GM13976 (cell line): ENCODE results near the gene GET3.
"Not testable (repeated sequence)": the region's sequence is repeated elsewhere in the genome, so short reads cannot be mapped to it uniquely, and the experiment has no call there.

Experiments
- DNase-seq: peaks from one replicate; pipeline ENCODE4 v3.0.0; 2012; ENCODE audit warnings: low spot score
- in situ Hi-C: fragments of 300-500 bp; cut with MboI; formaldehyde crosslinking; loops from one replicate; pipeline ENCODE4 v1.12.0; 2022; ENCODE audit warnings: low sequenced_read_pairs, mixed read lengths, inconsistent platforms; ENCODE audit not compliant: unreplicated experiment
- TF ChIP-seq, protein P1 (sequence below): IDR thresholded peaks from 2 replicates; pipeline ENCODE4 v1.5.1; 2012; ENCODE audit warnings: borderline replicate concordance, mild to moderate bottlenecking; ENCODE audit not compliant: insufficient read depth; ENCODE audit errors: extremely low read depth, missing control alignments, control extremely low read depth

The GET3 gene

DNA sequence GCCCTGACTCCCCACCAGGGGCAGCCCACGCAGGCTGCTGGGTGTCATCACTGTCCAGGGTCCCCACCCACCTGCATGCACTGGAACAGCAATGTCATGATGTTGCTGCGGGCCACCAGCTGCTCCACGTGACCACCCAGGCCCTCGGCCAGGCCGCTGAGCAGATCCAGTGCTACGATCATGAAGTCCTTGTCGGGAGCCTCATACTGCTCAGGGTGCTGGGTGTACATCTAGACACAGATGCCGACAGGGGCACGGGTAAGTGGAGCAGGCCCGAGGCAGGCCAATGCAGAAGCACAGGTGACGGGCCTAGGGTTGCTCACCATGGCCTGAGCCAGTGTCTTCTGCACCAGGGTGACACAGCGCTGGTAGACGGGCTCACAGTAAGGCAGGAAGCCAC is 32.1 kb upstream of the GET3 start:
- no peak for DNase-seq
- in situ Hi-C loops = no loop called here
- TF ChIP-seq, protein P1, sequence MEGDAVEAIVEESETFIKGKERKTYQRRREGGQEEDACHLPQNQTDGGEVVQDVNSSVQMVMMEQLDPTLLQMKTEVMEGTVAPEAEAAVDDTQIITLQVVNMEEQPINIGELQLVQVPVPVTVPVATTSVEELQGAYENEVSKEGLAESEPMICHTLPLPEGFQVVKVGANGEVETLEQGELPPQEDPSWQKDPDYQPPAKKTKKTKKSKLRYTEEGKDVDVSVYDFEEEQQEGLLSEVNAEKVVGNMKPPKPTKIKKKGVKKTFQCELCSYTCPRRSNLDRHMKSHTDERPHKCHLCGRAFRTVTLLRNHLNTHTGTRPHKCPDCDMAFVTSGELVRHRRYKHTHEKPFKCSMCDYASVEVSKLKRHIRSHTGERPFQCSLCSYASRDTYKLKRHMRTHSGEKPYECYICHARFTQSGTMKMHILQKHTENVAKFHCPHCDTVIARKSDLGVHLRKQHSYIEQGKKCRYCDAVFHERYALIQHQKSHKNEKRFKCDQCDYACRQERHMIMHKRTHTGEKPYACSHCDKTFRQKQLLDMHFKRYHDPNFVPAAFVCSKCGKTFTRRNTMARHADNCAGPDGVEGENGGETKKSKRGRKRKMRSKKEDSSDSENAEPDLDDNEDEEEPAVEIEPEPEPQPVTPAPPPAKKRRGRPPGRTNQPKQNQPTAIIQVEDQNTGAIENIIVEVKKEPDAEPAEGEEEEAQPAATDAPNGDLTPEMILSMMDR = no peak

DNA sequence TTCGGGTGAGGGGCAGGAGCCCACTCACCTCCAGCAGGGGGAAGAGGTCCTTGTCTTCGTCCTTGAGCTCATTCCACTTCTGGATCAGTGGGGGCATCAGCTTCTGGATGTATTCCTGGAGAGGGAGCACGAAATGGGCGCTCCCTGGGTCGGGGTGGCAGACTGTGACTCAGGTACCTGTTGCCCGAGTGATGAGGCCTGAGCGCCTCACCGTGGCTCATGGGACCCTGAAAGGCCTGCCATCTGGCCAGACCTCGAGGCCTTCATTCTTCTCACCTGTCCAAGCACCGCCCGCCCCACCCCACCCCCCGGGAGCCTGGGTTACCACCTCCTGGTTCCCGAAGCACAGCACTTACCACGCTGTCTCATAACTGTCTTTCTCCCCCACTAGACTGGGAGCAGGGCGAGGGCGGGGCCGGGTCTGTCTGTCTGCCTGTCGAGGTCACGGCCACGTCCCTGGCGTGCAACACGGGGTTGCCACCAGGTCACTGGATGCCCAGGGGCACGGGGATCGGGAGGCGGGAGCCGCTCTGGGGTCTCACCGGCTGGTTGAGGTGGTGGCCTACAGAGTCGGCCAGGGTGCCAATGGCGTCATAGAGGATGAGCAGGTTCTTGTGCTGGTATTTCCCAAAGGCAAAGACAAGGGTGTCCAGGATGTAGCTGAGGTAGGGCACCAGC is 31.5 kb upstream of the GET3 start:
- in situ Hi-C loops = no loop called here
- no peak for DNase-seq
- TF ChIP-seq, protein P1 = no peak

DNA sequence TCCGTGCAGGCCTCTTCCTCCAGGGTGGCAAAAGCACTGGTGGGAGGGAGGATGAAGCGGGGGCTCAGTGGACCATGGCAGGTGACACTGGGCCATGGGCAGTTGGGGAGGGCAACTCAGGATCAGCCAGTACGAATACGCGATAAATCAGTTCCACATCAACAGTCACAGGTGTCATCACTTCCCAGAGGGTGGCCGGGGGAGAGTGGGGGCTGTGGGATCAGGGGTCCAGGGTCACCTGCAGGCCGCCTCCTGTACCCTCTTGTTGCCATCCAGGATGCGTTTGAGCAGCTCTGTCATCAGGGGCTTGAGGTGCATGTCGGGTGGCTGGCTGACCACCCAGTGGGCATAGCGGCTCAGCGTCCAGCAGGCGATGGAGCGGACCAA is 31.0 kb upstream of the GET3 start:
- in situ Hi-C loops = no loop called here
- no peak for DNase-seq
- TF ChIP-seq, protein P1 = no peak

DNA sequence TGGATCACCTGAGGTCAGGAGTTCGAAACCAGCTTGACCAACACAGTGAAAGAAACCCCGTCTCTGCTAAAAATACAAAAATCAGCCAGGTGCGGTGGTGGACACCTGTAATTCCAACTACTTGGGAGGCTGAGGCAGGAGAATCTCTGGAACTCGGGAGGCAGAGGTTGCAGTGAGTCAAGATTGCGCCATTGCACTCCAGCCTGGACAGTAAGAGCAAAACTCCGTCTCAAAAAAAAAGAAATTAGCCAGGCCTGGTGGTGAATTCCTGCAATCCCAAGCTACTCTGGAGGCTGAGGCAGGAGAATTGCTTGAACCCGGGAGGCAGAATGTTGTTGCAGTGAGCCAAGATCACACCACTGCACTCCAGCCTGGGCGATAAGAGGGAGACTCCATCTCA is 28.7 kb upstream of the GET3 start:
- in situ Hi-C loops = no loop called here
- no peak for DNase-seq
- TF ChIP-seq, protein P1 = no peak

DNA sequence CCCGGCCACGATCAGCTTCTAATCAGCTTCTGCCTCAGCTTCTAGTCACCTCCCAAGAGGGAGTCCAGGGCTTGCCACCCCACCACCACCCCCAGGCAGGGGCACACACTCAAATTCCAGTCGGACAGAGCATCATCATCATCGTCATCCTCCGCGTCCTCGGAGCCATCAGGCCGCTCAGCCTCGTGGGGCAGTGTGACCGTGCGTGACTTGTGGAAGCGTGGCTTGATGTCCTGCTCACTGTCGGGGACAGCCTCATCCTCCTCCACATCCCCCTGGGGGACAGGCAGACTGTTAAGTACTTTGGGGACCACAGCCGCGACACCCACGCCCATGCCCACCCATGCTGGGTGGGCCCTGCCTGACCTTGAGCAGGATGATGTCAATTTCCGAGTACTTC is 26.1 kb upstream of the GET3 start:
- in situ Hi-C loops = no loop called here
- DNase-seq = no peak
- TF ChIP-seq, protein P1 = no peak

DNA sequence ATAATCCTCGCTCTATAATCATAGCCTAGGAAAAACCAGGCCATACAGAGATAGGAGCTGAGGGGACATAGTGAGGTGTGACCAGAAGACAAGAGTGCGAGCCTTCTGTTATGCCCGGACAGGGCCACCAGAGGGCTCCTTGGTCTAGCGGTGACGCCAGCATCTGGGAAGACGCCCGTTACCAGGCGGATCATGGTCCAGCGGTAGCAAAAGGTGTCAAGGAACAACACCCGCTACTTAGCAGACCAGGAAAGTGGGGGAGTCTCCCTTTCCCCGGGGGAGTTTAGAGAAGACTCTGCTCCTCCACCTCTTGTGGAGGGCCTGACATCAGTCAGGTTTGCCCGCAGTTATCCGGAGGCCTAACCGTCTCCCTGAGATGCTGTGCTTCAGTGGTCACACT is 25.2 kb upstream of the GET3 start:
- in situ Hi-C loops, DNase-seq: not testable (repeated sequence)

DNA sequence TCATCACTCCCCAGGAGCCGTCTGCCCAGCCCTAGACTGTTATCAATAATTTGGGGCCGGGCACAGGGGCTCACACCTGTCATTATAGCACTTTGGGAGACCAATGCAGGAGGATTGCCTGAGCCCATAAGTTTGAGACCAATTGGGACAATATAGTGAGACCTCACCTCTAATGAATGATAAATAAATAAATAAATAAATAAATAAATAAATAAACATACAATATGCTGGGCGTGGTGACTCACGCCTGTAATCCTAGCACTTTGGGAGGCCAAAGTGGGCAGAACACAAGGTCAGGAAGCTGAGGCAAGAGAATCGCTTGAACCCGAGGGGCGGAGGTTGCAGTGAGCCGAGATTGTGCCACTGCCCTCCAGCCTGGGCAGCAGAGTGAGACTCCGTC is 24.0 kb upstream of the GET3 start:
- DNase-seq, in situ Hi-C loops: not testable (repeated sequence)

DNA sequence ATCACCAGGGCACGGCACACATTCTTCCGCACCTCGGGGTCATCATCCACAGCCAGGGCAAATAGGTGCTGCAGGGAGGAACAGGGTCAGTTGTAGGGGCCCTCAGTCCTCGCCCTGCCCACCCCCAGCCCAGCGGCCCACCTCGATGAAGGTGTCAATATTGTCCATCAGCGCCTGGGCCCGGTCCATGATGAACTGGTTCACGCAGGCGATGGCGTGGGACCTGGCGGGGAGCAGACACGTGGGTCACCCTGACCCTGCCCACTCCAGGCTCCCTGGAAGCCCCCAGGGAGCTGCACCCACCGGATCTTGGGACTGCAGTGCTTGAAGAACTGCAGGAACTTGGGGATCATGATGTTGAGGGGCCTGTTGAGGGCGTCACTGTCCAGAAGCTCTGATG is 22.2 kb upstream of the GET3 start:
- in situ Hi-C loops = no loop called here
- DNase-seq = no peak
- TF ChIP-seq, protein P1 = no peak
